Sigmoid colon (tissue), 7 donors: ENCODE data around the gene LAPTM5. TPM values are rescaled to one million over a fixed set of nuclear protein-coding genes. Genes with fewer than 3 reads are reported as not detected.

Experiments
- DNase-seq: peaks from one replicate; pipeline ENCODE4 v3.0.0-alpha.2; 2019
- H3K27ac ChIP-seq, 4 donors: fragments of 200-600 bp; sonication (generic); one replicate each; pipeline ENCODE4 v1.5.1; 2016 to 2019; ENCODE audit warnings: mild to moderate bottlenecking in 1 of 4
- H3K27me3 ChIP-seq, 3 donors: fragments of 200-600 bp; sonication (generic); one replicate each; pipeline ENCODE4 v1.5.1; 2019; ENCODE audit warnings: mild to moderate bottlenecking in 1 of 3
- H3K36me3 ChIP-seq, 4 donors: fragments of 200-600 bp; sonication (generic); one replicate each; pipeline ENCODE4 v1.5.1; 2016 to 2019
- H3K4me1 ChIP-seq, 4 donors: fragments of 200-600 bp; sonication (generic); one replicate each; pipeline ENCODE4 v1.5.1; 2017 to 2019
- H3K4me3 ChIP-seq, 4 donors: fragments of 200-600 bp; sonication (generic); one replicate each; pipeline ENCODE4 v1.5.1; 2017 to 2019; ENCODE audit warnings: mild to moderate bottlenecking in 2 of 4, moderate library complexity in 1 of 4
- H3K9me3 ChIP-seq, 4 donors: fragments of 200-600 bp in 3 of 4; sonication (generic) in 3 of 4; one replicate each; pipeline versions ENCODE4 v1.5.1 to v1.6.1; 2013 to 2019
- EP300 ChIP-seq, 4 donors: sonication (generic); formaldehyde crosslinking; IDR thresholded peaks; one replicate each; pipeline ENCODE4 v1.6.1; 2017; ENCODE audit warnings: antibody characterized with exemption in 4 of 4
- POLR2A ChIP-seq, 2 donors: fragments of 450-650 bp; IDR thresholded peaks; one replicate each; pipeline ENCODE4 v1.6.1; 2016; ENCODE audit warnings: antibody characterized with exemption in 2 of 2, mild to moderate bottlenecking in 2 of 2, moderate library complexity in 2 of 2
- POLR2AphosphoS5 ChIP-seq, 4 donors: sonication (generic); formaldehyde crosslinking; IDR thresholded peaks; one replicate each; pipeline ENCODE4 v1.6.1; 2017; ENCODE audit warnings: antibody characterized with exemption in 4 of 4
- WGBS, 2 donors: extraction: QIAGEN DNeasy Blood & Tissue Kit; methylation state at CpG; one replicate each; pipeline ENCODE4 v1.1.7; 2013; 5-methylcytosine and 5-hydroxymethylcytosine counted together
- intact Hi-C: fragments of 100-400 bp; cut with DNase I; formaldehyde crosslinking; loops from one replicate; pipeline ENCODE4 v1.15.1; 2023
- polyA plus RNA-seq, 3 donors: library from polyadenylated mRNA; stranded (reverse); fragments of 200-250 nt; gene quantifications; one replicate each; pipeline ENCODE4 v1.2.3, GENCODE V29; 2013
- total RNA-seq, 4 donors: library from RNA; depleted of rRNA; stranded (reverse); fragments of >200 nt; gene quantifications; one replicate each; pipeline ENCODE4 v1.1.0, GENCODE V29; 2016
- TF ChIP-seq, protein P1 (sequence below), 4 experiments: fragments of 450-650 bp in 3 of 4; fragments of 200-600 bp in 1 of 4; IDR thresholded peaks; one replicate each; pipeline ENCODE4 v1.5.1; 2016 to 2019; ENCODE audit warnings: antibody characterized with exemption in 4 of 4, mild to moderate bottlenecking in 3 of 4, moderate library complexity in 2 of 4
- donor health status: healthy with polysubstance abuse.
- donor health status: Bipolar disorder and iron deficiency.
- donor health status: healthy.

Gene LAPTM5
- total and polyA plus RNA-seq, 7 donors: 30.2 to 219 (median 47.4) TPM

DNA sequence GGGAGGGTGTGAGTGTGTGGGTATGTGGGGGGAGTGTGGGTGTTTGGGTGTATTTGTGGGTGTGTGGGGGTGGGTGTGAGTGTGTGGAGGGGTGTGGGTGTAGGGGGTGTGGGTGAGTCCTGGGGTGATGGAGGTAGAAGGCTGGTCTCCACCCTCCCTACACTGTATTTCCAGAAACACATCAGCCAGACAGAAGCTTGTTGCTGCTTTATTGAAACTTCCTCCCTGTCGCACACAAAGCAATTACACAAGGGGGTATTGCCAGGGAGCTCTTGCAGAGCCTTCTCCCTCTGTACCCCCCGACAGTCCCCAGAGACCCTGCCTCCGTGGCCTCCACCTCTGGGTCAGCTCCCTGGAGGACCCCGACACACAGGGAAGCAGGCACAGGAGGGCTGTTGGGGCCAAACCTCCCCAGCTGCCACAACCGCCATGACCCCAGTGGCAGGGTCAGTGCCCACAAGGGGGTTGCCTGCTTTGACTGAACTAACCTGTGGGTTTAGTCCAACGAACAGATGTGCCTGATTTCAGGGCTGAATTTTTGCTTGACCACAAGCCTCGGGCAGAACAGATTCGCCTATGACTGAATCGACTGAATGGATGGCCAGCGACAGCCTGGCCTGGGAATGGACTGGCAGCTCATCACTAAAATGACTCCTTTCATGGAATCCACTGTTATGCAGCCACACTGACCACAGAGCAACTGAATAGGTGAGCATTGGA lies 25.1 kb downstream of the LAPTM5 start:
- H3K36me3 ChIP-seq: no peaks in the 10 kb centered on the region
- H3K27ac ChIP-seq: no peak overlapping the region
- WGBS, 2 donors: 61 to 81% methylated on average over 10 of the region's 10 CpGs
- no peak for DNase-seq
- intact Hi-C loops: no loop called here
- no peak overlapping the region for H3K4me3 ChIP-seq
- no peaks in the 10 kb centered on the region for H3K27me3 ChIP-seq
- no peaks in the 10 kb centered on the region for H3K9me3 ChIP-seq
- H3K4me1 ChIP-seq: no peaks in the 10 kb centered on the region
- TF ChIP-seq POLR2AphosphoS5 (IDR thresholded peaks at IDR 0.05): no peak
- TF ChIP-seq, protein P1, sequence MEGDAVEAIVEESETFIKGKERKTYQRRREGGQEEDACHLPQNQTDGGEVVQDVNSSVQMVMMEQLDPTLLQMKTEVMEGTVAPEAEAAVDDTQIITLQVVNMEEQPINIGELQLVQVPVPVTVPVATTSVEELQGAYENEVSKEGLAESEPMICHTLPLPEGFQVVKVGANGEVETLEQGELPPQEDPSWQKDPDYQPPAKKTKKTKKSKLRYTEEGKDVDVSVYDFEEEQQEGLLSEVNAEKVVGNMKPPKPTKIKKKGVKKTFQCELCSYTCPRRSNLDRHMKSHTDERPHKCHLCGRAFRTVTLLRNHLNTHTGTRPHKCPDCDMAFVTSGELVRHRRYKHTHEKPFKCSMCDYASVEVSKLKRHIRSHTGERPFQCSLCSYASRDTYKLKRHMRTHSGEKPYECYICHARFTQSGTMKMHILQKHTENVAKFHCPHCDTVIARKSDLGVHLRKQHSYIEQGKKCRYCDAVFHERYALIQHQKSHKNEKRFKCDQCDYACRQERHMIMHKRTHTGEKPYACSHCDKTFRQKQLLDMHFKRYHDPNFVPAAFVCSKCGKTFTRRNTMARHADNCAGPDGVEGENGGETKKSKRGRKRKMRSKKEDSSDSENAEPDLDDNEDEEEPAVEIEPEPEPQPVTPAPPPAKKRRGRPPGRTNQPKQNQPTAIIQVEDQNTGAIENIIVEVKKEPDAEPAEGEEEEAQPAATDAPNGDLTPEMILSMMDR (IDR thresholded peaks at IDR 0.05): no peak
- no peak for TF ChIP-seq POLR2A (IDR thresholded peaks at IDR 0.05)
- TF ChIP-seq EP300 (IDR thresholded peaks at IDR 0.05): no peak

DNA sequence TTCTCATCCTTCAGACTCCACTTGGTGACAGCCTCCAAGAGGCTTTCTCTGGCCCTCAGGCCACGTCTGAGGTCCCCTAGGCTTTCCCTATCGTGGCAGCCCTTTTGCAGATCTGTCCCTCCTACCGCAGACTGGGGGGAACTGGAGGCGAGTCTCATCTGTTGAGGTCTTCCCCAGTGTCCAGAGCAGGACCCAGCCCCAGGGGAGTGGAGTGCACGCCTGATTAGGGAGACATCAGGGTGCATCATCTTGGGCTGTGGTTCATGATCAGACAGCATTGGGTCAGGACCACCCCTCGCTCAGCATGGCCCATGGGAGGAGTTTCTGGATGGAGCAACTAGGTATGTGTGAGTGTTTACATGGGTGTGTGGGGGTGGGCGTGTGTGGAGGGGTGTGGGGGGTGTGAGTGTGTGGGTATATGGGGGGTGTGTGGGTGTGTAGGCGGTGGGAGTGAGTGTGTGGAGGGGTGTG lies 25.7 kb downstream of the LAPTM5 start:
- intact Hi-C loops: no loop called here
- Histone ChIP-seq H3K9me3 (no peaks in the 10 kb centered on the region), H3K27ac (no peak overlapping the region), H3K4me1 (no peaks in the 10 kb centered on the region), H3K27me3 (no peaks in the 10 kb centered on the region), H3K4me3 (no peak overlapping the region), H3K36me3 (no peaks in the 10 kb centered on the region)
- 75 to 83% methylated on average over 8 of the region's 8 CpGs for WGBS, 2 donors
- TF ChIP-seq POLR2AphosphoS5 (IDR thresholded peaks at IDR 0.05) (no peak), POLR2A (IDR thresholded peaks at IDR 0.05) (no peak), EP300 (IDR thresholded peaks at IDR 0.05) (no peak)
- TF ChIP-seq, protein P1 (IDR thresholded peaks at IDR 0.05): no peak
- DNase-seq: no peak

DNA sequence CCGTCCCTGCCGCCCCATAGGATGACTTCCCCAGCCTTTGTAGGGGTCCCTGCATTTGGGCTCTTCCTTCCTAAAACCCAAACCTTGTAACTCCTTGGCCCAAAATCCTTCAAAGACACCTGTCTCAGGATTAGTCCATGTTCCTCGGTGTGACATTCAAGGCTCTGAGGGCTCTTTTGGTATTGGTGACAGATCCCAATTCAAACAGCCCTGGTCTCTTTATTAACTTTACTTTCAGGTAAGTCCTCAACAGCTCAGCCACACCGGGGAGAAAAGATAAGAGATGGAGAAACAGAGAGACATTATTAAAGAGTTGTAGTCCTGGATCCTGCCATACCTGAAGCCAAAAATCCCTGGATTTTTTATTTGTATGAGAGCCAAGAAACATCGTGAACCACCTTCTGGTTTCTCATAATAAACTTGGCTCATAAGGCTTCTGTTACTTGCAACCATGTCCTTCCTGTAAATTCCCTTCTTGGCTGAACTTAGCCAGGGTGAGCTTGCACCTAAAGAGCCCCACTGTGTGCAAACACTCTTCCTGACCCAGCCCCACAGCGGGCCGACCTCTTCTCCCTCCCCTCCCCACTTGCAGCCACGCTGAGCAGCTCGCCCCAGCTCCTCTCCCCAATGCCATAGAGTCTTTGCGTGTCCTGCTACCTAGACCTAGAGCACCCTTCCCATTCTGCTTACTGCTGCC lies 26.3 kb downstream of the LAPTM5 start:
- no peaks in the 10 kb centered on the region for H3K9me3 ChIP-seq
- no peaks in the 10 kb centered on the region for H3K4me1 ChIP-seq
- no peak overlapping the region for H3K4me3 ChIP-seq
- no peak overlapping the region for H3K27ac ChIP-seq
- 73 to 86% methylated on average over 10 of the region's 10 CpGs for WGBS, 2 donors
- no peak for TF ChIP-seq EP300 (IDR thresholded peaks at IDR 0.05)
- TF ChIP-seq, protein P1 (IDR thresholded peaks at IDR 0.05): no peak
- TF ChIP-seq POLR2AphosphoS5 (IDR thresholded peaks at IDR 0.05): no peak
- TF ChIP-seq POLR2A (IDR thresholded peaks at IDR 0.05): no peak
- no peaks in the 10 kb centered on the region for H3K27me3 ChIP-seq
- no peak for DNase-seq
- no peaks in the 10 kb centered on the region for H3K36me3 ChIP-seq
- intact Hi-C loops: no loop called here

GRCh38 chr1:30730346-30731108 lies 27.0 kb downstream of the LAPTM5 start:
- intact Hi-C loops: no loop called here
- Histone ChIP-seq H3K4me3 (no peak overlapping the region), H3K9me3 (no peaks in the 10 kb centered on the region), H3K27ac (no peak overlapping the region), H3K36me3 (peaks cover 0 to 3% (median 0%) of the 10 kb centered on the region in 4 donors), H3K27me3 (no peaks in the 10 kb centered on the region), H3K4me1 (no peaks in the 10 kb centered on the region)
- TF ChIP-seq, protein P1 (IDR thresholded peaks at IDR 0.05): no peak
- TF ChIP-seq EP300 (IDR thresholded peaks at IDR 0.05): no peak
- TF ChIP-seq POLR2AphosphoS5 (IDR thresholded peaks at IDR 0.05): no peak
- TF ChIP-seq POLR2A (IDR thresholded peaks at IDR 0.05): no peak
- 70 to 79% methylated on average over 23 of the region's 23 CpGs for WGBS, 2 donors
- no peak for DNase-seq
